Gastrocnemius medialis (tissue), 4 donors: Measurements from ENCODE around the gene SFXN1. TPM values are rescaled to one million over a fixed set of nuclear protein-coding genes. Genes with fewer than 3 reads are reported as not detected.
A peak's percentile ranks its signal among the peaks of the same experiment; 100 is the strongest.

Source experiments
- ATAC-seq, 2 donors: fragments of 150-250 bp; one replicate each; pipeline ENCODE4 v1.9.1; 2016
- DNase-seq, 2 donors: peaks; one replicate each; pipeline ENCODE4 v3.0.0-alpha.2; 2019
- H3K27ac ChIP-seq, 4 donors: fragments of 200-600 bp; sonication (generic); 1 replicate in 1 of 4; 2 replicates in 3 of 4; pipeline ENCODE4 v1.5.1; 2016 to 2018; ENCODE audit warnings: mild to moderate bottlenecking in 2 of 4, moderate library complexity in 1 of 4
- H3K27me3 ChIP-seq, 3 donors: fragments of 200-600 bp; sonication (generic) in 2 of 3; 1 replicate in 1 of 3; 2 replicates in 2 of 3; pipeline versions ENCODE4 v1.5.1 to v1.6.0; 2016 to 2019; ENCODE audit warnings: mild to moderate bottlenecking in 1 of 3, moderate library complexity in 1 of 3
- H3K36me3 ChIP-seq, 2 donors: fragments of 200-600 bp; sonication (generic) in 1 of 2; one replicate each; pipeline ENCODE4 v1.5.1; 2017 to 2018
- H3K4me1 ChIP-seq, 2 donors: fragments of 200-600 bp; sonication (generic) in 1 of 2; one replicate each; pipeline ENCODE4 v1.5.1; 2016 to 2017; ENCODE audit warnings: mild to moderate bottlenecking in 2 of 2
- H3K4me3 ChIP-seq, 4 donors: fragments of 200-600 bp; sonication (generic) in 3 of 4; 1 replicate in 1 of 4; 2 replicates in 3 of 4; pipeline ENCODE4 v1.5.1; 2016 to 2019; ENCODE audit warnings: mild to moderate bottlenecking in 2 of 4
- H3K9me3 ChIP-seq, 3 donors: fragments of 200-600 bp; sonication (generic) in 2 of 3; 1 replicate in 1 of 3; 2 replicates in 2 of 3; pipeline ENCODE4 v1.5.1; 2016 to 2019
- POLR2A ChIP-seq, 2 donors: fragments of 450-650 bp; IDR thresholded peaks; one replicate each; pipeline ENCODE4 v1.6.1; 2017; ENCODE audit warnings: antibody characterized with exemption in 2 of 2, mild to moderate bottlenecking in 2 of 2, moderate library complexity in 2 of 2
- in situ Hi-C, 4 donors: fragments of 200-750 bp; cut with MboI; loops; one replicate each; pipeline versions ENCODE4 v1.15.0 to v1.8.0; 2017; ENCODE audit warnings: low sequenced_read_pairs in 4 of 4
- intact Hi-C: fragments of 100-400 bp; cut with DNase I; formaldehyde crosslinking; loops from one replicate; pipeline ENCODE4 v1.15.1; 2023; ENCODE audit warnings: low total_unique reads
- total RNA-seq, 4 donors: library from RNA; depleted of rRNA; stranded (reverse); fragments of >200 nt; gene quantifications; one replicate each; pipeline versions ENCODE4 v1.1.0 to v1.2.3, GENCODE V29; 2016
- TF ChIP-seq, protein P1 (sequence below), 5 experiments: fragments of 450-650 bp in 3 of 5; fragments of 200-600 bp in 2 of 5; sonication (generic) in 2 of 5; IDR thresholded peaks in 4 of 5; conservative IDR thresholded peaks in 1 of 5; 1 replicate in 4 of 5; 2 replicates in 1 of 5; pipeline ENCODE4 v1.5.1; 2016 to 2019; ENCODE audit warnings: antibody characterized with exemption in 5 of 5, mild to moderate bottlenecking in 3 of 5, moderate library complexity in 3 of 5

The SFXN1 gene, protein sequence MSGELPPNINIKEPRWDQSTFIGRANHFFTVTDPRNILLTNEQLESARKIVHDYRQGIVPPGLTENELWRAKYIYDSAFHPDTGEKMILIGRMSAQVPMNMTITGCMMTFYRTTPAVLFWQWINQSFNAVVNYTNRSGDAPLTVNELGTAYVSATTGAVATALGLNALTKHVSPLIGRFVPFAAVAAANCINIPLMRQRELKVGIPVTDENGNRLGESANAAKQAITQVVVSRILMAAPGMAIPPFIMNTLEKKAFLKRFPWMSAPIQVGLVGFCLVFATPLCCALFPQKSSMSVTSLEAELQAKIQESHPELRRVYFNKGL
- 10 to 100 TPM in 3 of 4 donors, 1 to 10 TPM in 1; 5.8 to 16.7 (median 13.1) TPM for total RNA-seq

DNA sequence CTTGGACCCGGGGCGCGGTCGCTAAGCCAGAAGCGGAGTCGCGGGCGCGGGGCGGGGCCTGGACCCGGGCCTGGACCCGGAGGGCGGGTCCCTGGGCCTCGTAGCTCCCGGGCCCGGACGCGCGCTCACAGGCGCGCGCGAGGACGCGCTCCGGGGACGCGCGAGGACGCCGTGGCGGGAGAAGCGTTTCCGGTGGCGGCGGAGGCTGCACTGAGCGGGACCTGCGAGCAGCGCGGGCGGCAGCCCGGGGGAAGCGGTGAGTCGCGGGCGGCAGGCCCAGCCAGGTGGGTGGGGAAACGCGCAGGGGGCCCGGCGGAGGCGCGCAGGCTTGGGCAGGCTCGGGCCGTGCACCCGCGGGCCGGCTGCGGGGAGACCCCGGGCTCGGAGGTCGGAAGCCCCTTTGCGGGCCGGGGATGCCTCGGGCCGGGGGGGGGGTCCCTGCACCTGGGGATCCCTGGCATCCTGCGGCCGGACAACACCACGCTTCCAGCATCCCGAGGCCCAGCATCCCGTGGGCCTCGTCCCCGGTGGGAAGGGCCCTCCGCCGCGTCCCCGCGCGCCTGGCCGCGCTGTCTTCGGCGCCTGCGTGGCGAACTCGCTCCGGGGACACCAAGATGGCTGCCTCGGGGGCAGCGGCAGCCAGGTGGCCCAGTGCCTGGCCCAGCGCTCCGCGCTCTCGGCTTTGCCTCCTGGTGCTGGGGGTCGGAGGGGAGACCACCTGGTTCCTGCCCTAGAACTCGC is at the start of gene SFXN1:
SFXN1 (plus strand) TSS at position 177 of the 741 bp plus-strand sequence. CDS start 13,544 bp downstream, outside the sequence.
- no peaks in the 10 kb centered on the region for H3K9me3 ChIP-seq
- no peaks in the 10 kb centered on the region for H3K36me3 ChIP-seq
- TF ChIP-seq POLR2A (IDR thresholded peaks at IDR 0.05) = peak; percentile 46 to 69
- TF ChIP-seq, protein P1, sequence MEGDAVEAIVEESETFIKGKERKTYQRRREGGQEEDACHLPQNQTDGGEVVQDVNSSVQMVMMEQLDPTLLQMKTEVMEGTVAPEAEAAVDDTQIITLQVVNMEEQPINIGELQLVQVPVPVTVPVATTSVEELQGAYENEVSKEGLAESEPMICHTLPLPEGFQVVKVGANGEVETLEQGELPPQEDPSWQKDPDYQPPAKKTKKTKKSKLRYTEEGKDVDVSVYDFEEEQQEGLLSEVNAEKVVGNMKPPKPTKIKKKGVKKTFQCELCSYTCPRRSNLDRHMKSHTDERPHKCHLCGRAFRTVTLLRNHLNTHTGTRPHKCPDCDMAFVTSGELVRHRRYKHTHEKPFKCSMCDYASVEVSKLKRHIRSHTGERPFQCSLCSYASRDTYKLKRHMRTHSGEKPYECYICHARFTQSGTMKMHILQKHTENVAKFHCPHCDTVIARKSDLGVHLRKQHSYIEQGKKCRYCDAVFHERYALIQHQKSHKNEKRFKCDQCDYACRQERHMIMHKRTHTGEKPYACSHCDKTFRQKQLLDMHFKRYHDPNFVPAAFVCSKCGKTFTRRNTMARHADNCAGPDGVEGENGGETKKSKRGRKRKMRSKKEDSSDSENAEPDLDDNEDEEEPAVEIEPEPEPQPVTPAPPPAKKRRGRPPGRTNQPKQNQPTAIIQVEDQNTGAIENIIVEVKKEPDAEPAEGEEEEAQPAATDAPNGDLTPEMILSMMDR (IDR thresholded peaks at IDR 0.05 in 4 of 5, conservative IDR thresholded peaks at IDR 0.05 in 1 of 5) = no peak
- ATAC-seq (peak; percentile 86 to 90), DNase-seq (peak; percentile 31 to 61)
- intact Hi-C loops = loop anchor here (10.0 kb wide), 1 partner anchor 634 kb away; no protein-coding TSS in a partner anchor
- in situ Hi-C loops = no loop called here
- peaks cover 9 to 18% of the 10 kb centered on the region in 2 donors for H3K4me1 ChIP-seq
- peak within 1 kb of the TSS; percentile 74 to 93 (median 84) for H3K4me3 ChIP-seq
- H3K27me3 ChIP-seq = no peaks in the 10 kb centered on the region
- H3K27ac ChIP-seq = peak within 1 kb of the TSS; percentile 53 to 81 (median 76)

GRCh38 chr5:175434800-175435199 is 43.6 kb upstream of the SFXN1 start:
- Histone ChIP-seq H3K36me3 (no peaks in the 10 kb centered on the region), H3K4me3 (no peak overlapping the region), H3K4me1 (no peaks in the 10 kb centered on the region), H3K9me3 (no peaks in the 10 kb centered on the region), H3K27ac (no peak overlapping the region), H3K27me3 (peaks cover 0 to 4% (median 0%) of the 10 kb centered on the region in 3 donors)
- no peak for DNase-seq
- intact Hi-C loops = no loop called here
- in situ Hi-C loops = loop anchor here in 1 of 4 donors (25.0 kb wide), 1 partner anchor 472 kb away; no protein-coding TSS in a partner anchor
- no peak for ATAC-seq
- TF ChIP-seq, protein P1 (IDR thresholded peaks at IDR 0.05 in 4 of 5, conservative IDR thresholded peaks at IDR 0.05 in 1 of 5) = no peak
- TF ChIP-seq POLR2A (IDR thresholded peaks at IDR 0.05) = no peak

DNA sequence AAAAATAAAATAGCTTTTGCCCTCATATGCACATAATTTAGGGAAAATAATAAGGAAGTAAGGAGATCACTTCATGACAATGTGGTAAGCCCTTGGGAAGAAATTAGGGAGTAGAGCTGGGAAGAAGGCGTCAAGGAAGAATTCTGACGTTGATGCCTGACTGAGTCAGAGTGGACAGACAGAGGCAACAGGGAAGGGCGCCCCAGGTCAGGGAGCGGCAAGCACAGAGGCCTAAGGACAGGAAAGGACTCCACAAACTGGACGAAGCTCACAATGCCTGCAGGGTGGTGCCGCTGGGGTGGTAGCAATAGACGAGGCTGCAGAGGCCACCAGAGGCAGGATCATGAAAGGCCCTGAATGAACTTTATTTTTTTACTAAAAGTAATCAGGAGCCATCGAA is 42.0 kb upstream of the SFXN1 start:
- ATAC-seq (no peak), DNase-seq (no peak)
- in situ Hi-C loops = loop anchor here in 1 of 4 donors (25.0 kb wide), 1 partner anchor 474 kb away; no protein-coding TSS in a partner anchor
- Histone ChIP-seq H3K9me3 (no peaks in the 10 kb centered on the region), H3K4me3 (no peak overlapping the region), H3K4me1 (no peaks in the 10 kb centered on the region), H3K27ac (no peak overlapping the region), H3K36me3 (no peaks in the 10 kb centered on the region), H3K27me3 (peaks cover 0 to 4% (median 0%) of the 10 kb centered on the region in 3 donors)
- intact Hi-C loops = no loop called here
- TF ChIP-seq POLR2A (IDR thresholded peaks at IDR 0.05) = no peak

- in situ Hi-C loops = loop anchor here in 1 of 4 donors (25.0 kb wide), 1 partner anchor 476 kb away; no protein-coding TSS in a partner anchor
- Histone ChIP-seq H3K27ac (no peak overlapping the region), H3K4me1 (no peaks in the 10 kb centered on the region), H3K36me3 (no peaks in the 10 kb centered on the region), H3K4me3 (no peak overlapping the region), H3K9me3 (no peaks in the 10 kb centered on the region), H3K27me3 (peaks cover 2 to 15% (median 13%) of the 10 kb centered on the region in 3 donors)
- intact Hi-C loops = no loop called here
- TF ChIP-seq, protein P1 (IDR thresholded peaks at IDR 0.05 in 4 of 5, conservative IDR thresholded peaks at IDR 0.05 in 1 of 5) = no peak
- no peak for TF ChIP-seq POLR2A (IDR thresholded peaks at IDR 0.05)
- ATAC-seq (no peak), DNase-seq (no peak)
These were observed 40.0 kb upstream of the SFXN1 start for GRCh38 chr5:175438234-175438857.
